Measurements from ENCODE around the gene NFRKB.

GRCh38 chr11:129884581-129884980 is 10.8 kb downstream of the NFRKB start:
- TF ChIP-seq POLR2A (IDR thresholded peaks at IDR 0.05) (no peak), CTCF (IDR thresholded peaks at IDR 0.05) (no peak), POLR2AphosphoS5 (IDR thresholded peaks at IDR 0.05) (no peak)

Measured in prostate gland (tissue), 2 donors.